ENCODE data around the gene C20orf202. TPM values are rescaled to one million over a fixed set of nuclear protein-coding genes. Genes with fewer than 3 reads are reported as not detected.

C20orf202 gene
- total and polyA plus RNA-seq, 8 donors = 0.13 to 0.23 (median 0.16) TPM; not detected in 4

GRCh38 chr20:1204113-1204512, 859 bp downstream of the C20orf202 start:
- no peak for FAIRE-seq
- no peak for ATAC-seq
- 63 to 76% methylated on average over 5 of the region's 5 CpGs for WGBS, 2 donors
- H3K4me3 ChIP-seq = no peak overlapping the region
- no peaks in the 10 kb centered on the region for H3K9me3 ChIP-seq
- no peaks in the 10 kb centered on the region for H3K4me1 ChIP-seq
- no peak for DNase-seq
- no peaks in the 10 kb centered on the region for H3K27me3 ChIP-seq
- no peaks in the 10 kb centered on the region for H3K36me3 ChIP-seq
- H3K27ac ChIP-seq = no peak overlapping the region
- no peak for TF ChIP-seq CTCF (IDR thresholded peaks at IDR 0.05)
- intact Hi-C loops (cut with DNase I) = no loop called here

- ATAC-seq = no peak
- intact Hi-C loops (cut with DNase I) = no loop called here
- Histone ChIP-seq H3K4me3 (no peak overlapping the region), H3K36me3 (no peaks in the 10 kb centered on the region), H3K9me3 (no peaks in the 10 kb centered on the region), H3K4me1 (no peaks in the 10 kb centered on the region), H3K27me3 (no peaks in the 10 kb centered on the region), H3K27ac (no peak overlapping the region)
- 82 to 83% methylated on average over 2 of the region's 2 CpGs for WGBS, 2 donors
- no peak for TF ChIP-seq CTCF (IDR thresholded peaks at IDR 0.05)
- DNase-seq = no peak
- FAIRE-seq = no peak
These were observed 1.3 kb downstream of the C20orf202 start for GRCh38 chr20:1204576-1204975.

- DNase-seq (no peak), FAIRE-seq (no peak), ATAC-seq (no peak)
- Histone ChIP-seq H3K4me3 (no peak overlapping the region), H3K27me3 (no peaks in the 10 kb centered on the region), H3K27ac (no peak overlapping the region), H3K36me3 (no peaks in the 10 kb centered on the region), H3K9me3 (no peaks in the 10 kb centered on the region), H3K4me1 (no peaks in the 10 kb centered on the region)
- TF ChIP-seq CTCF (IDR thresholded peaks at IDR 0.05) = no peak
- intact Hi-C loops (cut with DNase I) = no loop called here
- 84 to 88% methylated on average over 8 of the region's 8 CpGs for WGBS, 2 donors
These were observed 2.5 kb downstream of the C20orf202 start for GRCh38 chr20:1205802-1206201.

GRCh38 chr20:1206366-1207148, 3.3 kb downstream of the C20orf202 start:
- no peaks in the 10 kb centered on the region for H3K27me3 ChIP-seq
- H3K4me3 ChIP-seq = no peak overlapping the region
- DNase-seq (no peak), ATAC-seq (no peak), FAIRE-seq (no peak)
- intact Hi-C loops (cut with DNase I) = no loop called here
- 69 to 74% methylated on average over 19 of the region's 19 CpGs for WGBS, 2 donors
- H3K9me3 ChIP-seq = no peaks in the 10 kb centered on the region
- no peak overlapping the region for H3K27ac ChIP-seq
- TF ChIP-seq CTCF (IDR thresholded peaks at IDR 0.05) = no peak
- no peaks in the 10 kb centered on the region for H3K4me1 ChIP-seq
- H3K36me3 ChIP-seq = no peaks in the 10 kb centered on the region

GRCh38 chr20:1207293-1207878, 4.1 kb downstream of the C20orf202 start:
- intact Hi-C loops (cut with DNase I) = no loop called here
- Histone ChIP-seq H3K4me3 (no peak overlapping the region), H3K27ac (no peak overlapping the region), H3K27me3 (peaks cover 0 to 2% (median 0%) of the 10 kb centered on the region in 4 donors), H3K9me3 (no peaks in the 10 kb centered on the region), H3K36me3 (no peaks in the 10 kb centered on the region), H3K4me1 (no peaks in the 10 kb centered on the region)
- DNase-seq = no peak
- no peak for ATAC-seq
- WGBS, 2 donors = 80 to 84% methylated on average over 3 of the region's 3 CpGs
- no peak for TF ChIP-seq CTCF (IDR thresholded peaks at IDR 0.05)
- no peak for FAIRE-seq

Data from pancreas (tissue), 10 donors.